Measurements from ENCODE around the gene TMED1. TPM values are rescaled to one million over a fixed set of nuclear protein-coding genes. Genes with fewer than 3 reads are reported as not detected.
A peak's percentile ranks its signal among the peaks of the same experiment; 100 is the strongest.

Gene TMED1
- total RNA-seq, 2 donors from 2014 or later = 14.5 to 34.6 TPM

DNA sequence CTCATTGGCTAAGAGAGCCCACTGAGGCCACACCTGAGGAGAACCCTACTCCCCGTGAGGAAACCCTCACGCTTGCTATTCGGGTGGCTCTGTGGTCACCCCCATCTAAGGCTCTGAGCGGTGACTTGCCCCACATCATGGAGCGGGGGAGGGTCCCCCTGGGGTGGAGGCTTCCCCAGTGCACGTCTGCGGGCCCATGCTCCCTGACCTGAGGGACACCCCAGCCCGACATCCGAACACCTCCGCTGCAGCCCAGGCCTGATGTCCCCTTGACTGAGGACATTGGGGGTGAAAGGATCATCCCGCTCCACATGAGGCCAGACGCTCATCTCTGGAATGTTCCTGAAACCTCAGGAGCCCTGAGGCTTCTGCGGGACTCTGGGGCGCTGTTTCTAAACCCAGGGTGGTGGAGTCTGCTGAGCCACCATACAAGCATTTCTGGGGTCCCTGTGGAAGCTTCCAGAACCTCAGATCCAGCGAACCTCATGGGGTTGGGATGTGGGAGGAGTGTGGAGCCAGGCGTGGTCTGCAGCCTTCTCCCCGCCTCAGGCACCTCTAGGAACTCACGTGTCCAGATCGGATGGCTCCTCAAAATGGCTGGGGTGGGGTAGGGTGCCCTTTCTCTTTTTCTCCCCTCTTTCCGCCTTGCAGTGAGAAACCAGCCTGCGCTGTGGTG is 19.9 kb downstream of the TMED1 start:
- Histone ChIP-seq H3K4me1 (no peaks in the 10 kb centered on the region), H3K4me3 (no peak overlapping the region), H3K9me3 (no peaks in the 10 kb centered on the region), H3K36me3 (replicated peaks in 1 of 2; ENCODE audit: insufficient read depth in 1 of 2, low read depth in 2 of 2) (peaks cover 0 to 14% of the 10 kb centered on the region in 2 donors), H3K27ac (peak overlapping the region in 1 of 4 donors; percentile 43), H3K27me3 (no peaks in the 10 kb centered on the region)
- intact Hi-C loops (cut with DNase I) = no loop called here
- DNase-seq (no peak), ATAC-seq (no peak)
- TF ChIP-seq, protein P1, sequence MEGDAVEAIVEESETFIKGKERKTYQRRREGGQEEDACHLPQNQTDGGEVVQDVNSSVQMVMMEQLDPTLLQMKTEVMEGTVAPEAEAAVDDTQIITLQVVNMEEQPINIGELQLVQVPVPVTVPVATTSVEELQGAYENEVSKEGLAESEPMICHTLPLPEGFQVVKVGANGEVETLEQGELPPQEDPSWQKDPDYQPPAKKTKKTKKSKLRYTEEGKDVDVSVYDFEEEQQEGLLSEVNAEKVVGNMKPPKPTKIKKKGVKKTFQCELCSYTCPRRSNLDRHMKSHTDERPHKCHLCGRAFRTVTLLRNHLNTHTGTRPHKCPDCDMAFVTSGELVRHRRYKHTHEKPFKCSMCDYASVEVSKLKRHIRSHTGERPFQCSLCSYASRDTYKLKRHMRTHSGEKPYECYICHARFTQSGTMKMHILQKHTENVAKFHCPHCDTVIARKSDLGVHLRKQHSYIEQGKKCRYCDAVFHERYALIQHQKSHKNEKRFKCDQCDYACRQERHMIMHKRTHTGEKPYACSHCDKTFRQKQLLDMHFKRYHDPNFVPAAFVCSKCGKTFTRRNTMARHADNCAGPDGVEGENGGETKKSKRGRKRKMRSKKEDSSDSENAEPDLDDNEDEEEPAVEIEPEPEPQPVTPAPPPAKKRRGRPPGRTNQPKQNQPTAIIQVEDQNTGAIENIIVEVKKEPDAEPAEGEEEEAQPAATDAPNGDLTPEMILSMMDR (IDR thresholded peaks at IDR 0.05) = no peak
- TF ChIP-seq POLR2A (IDR thresholded peaks at IDR 0.05) = no peak
- 92 to 95% methylated on average over 7 to 21 of the region's 21 CpGs for WGBS, 2 donors

DNA sequence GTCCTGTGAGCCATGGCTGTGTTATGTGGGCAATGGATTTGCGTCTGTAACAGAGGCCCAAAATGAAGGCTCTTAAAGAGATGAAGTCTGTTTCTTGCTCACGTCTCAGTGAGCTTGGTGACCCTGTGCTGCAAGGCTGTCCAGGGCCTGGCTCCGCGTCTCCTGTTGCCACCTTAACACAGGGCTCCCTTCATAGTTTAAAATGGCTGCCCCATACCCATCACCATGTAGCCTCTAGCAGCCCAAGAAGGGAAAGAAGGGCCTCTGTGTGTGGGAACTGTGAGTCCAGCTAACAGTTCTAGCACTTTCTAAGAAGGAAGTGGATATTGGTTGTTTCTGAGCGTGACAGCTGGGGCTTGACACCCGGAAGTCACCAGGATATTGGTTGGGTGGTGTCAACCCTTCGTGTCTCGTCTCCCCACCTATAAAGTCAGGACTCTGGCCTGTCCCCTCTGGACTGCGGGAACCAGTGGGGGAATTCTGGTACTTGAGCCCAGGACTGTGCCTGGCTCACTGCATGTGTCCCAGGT is 20.9 kb downstream of the TMED1 start:
- no peak for DNase-seq
- H3K27ac ChIP-seq = peak overlapping the region in 1 of 4 donors; percentile 12
- H3K9me3 ChIP-seq = no peaks in the 10 kb centered on the region
- ATAC-seq = no peak
- WGBS, 2 donors = 87 to 91% methylated on average over 6 to 9 of the region's 9 CpGs
- no peak overlapping the region for H3K4me3 ChIP-seq
- peaks cover 0 to 11% of the 10 kb centered on the region in 2 donors for H3K36me3 ChIP-seq (replicated peaks in 1 of 2; ENCODE audit: insufficient read depth in 1 of 2, low read depth in 2 of 2)
- no peaks in the 10 kb centered on the region for H3K4me1 ChIP-seq
- intact Hi-C loops (cut with DNase I) = no loop called here
- H3K27me3 ChIP-seq = no peaks in the 10 kb centered on the region
- TF ChIP-seq, protein P1 (IDR thresholded peaks at IDR 0.05) = no peak
- TF ChIP-seq POLR2A (IDR thresholded peaks at IDR 0.05) = no peak

DNA sequence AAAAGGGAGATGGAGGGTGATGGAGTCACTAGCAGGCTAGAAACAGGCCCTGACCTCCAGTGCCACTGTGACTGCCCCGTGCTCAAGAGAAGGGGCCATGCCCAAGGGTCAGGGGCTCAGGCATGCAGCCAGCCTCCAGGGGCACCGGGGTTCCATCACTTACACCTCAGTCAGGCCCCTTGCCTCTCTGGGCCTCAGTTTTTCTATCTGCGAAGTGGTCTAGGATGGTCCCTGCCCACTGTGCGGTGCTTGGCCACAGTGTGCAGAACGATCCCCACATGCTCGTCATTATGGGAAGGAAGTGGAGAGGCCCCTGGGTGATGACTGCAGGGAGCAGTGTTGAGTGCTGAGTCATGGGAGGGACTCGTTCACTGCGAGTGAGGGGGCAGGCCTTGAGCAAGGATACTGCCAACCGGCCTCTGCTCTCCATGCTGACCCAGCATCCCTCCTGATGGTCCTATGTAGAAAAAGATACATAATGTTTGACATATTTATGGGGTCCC is 23.1 kb downstream of the TMED1 start:
- Histone ChIP-seq H3K9me3 (no peaks in the 10 kb centered on the region), H3K27ac (peak overlapping the region in 2 of 4 donors; percentile 35 to 53), H3K27me3 (no peaks in the 10 kb centered on the region), H3K4me3 (no peak overlapping the region), H3K36me3 (replicated peaks in 1 of 2; ENCODE audit: insufficient read depth in 1 of 2, low read depth in 2 of 2) (peaks cover 0 to 17% of the 10 kb centered on the region in 2 donors), H3K4me1 (no peaks in the 10 kb centered on the region)
- TF ChIP-seq, protein P1 (IDR thresholded peaks at IDR 0.05) = no peak
- no peak for TF ChIP-seq POLR2A (IDR thresholded peaks at IDR 0.05)
- DNase-seq (peak in 2 of 4 donors; percentile 37 to 70), ATAC-seq (peak; percentile 41)
- 79 to 93% methylated on average over 2 to 9 of the region's 9 CpGs for WGBS, 2 donors
- intact Hi-C loops (cut with DNase I) = no loop called here

DNA sequence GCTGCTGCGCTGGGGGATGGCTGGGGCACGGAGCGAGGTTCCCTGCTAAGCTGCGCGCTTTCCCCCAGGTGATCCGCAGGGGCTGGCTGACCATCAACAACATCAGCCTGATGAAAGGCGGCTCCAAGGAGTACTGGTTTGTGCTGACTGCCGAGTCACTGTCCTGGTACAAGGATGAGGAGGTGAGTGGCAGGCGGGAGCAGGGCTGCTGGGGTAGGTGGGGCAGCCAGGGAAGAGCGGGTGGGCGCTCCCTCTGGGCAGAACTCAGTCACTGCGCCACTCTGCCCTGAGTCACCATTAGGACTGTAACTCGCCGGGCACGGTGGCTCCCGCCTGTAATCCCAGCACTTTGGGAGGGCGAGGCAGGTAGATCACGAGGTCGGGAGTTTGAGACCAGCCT is 23.8 kb downstream of the TMED1 start:
- Histone ChIP-seq H3K4me3 (no peak overlapping the region), H3K27ac (peak overlapping the region in 1 of 4 donors; percentile 53), H3K4me1 (no peaks in the 10 kb centered on the region), H3K9me3 (no peaks in the 10 kb centered on the region), H3K27me3 (no peaks in the 10 kb centered on the region), H3K36me3 (replicated peaks in 1 of 2; ENCODE audit: insufficient read depth in 1 of 2, low read depth in 2 of 2) (peaks cover 0 to 17% of the 10 kb centered on the region in 2 donors)
- TF ChIP-seq, protein P1 (IDR thresholded peaks at IDR 0.05) = no peak
- no peak for TF ChIP-seq POLR2A (IDR thresholded peaks at IDR 0.05)
- intact Hi-C loops (cut with DNase I) = no loop called here
- 91 to 98% methylated on average over 11 to 17 of the region's 19 CpGs for WGBS, 2 donors
- no peak for DNase-seq
- no peak for ATAC-seq
